Measurements from ENCODE around the gene AP5Z1. TPM values are rescaled to one million over a fixed set of nuclear protein-coding genes. Genes with fewer than 3 reads are reported as not detected.

Gene AP5Z1
- polyA plus RNA-seq, 3 donors = 30.8 to 75.2 (median 33.8) TPM

GRCh38 chr7:4798706-4799235, 23.3 kb downstream of the AP5Z1 start:
- no peaks in the 10 kb centered on the region for H3K36me3 Mint-ChIP-seq
- peaks cover 3% of the 10 kb centered on the region for H3K4me1 Mint-ChIP-seq
- H3K4me3 Mint-ChIP-seq = no peak overlapping the region
- intact Hi-C loops (cut with micrococcal nuclease) = loop anchor here (2.0 kb wide), 1 partner anchor 286 kb away; no protein-coding TSS in a partner anchor
- H3K36me3 ChIP-seq (replicated peaks in 1 of 2; ENCODE audit: control insufficient read depth in 1 of 2, insufficient read depth in 2 of 2, low read length in 2 of 2) = no peaks in the 10 kb centered on the region
- TF ChIP-seq CTCF (IDR thresholded peaks at IDR 0.05) = no peak
- WGBS (ENCODE audit: insufficient coverage) = 93% methylated on average over 14 of the region's 15 CpGs
- no peaks in the 10 kb centered on the region for H3K9me3 ChIP-seq (replicated peaks in 1 of 2; ENCODE audit: control insufficient read depth in 1 of 2, insufficient read depth in 1 of 2, low read length in 2 of 2)
- no peak overlapping the region for H3K4me2 ChIP-seq (replicated peaks; ENCODE audit: extremely low read depth, low read length, poor library complexity, severe bottlenecking)
- no peak for DNase-seq
- H3K4me3 ChIP-seq (replicated peaks in 1 of 3; ENCODE audit: low read depth in 2 of 3, low read length in 3 of 3) = no peak overlapping the region
- no peaks in the 10 kb centered on the region for H3K27me3 ChIP-seq (ENCODE audit: control insufficient read depth in 2 of 2, insufficient read depth in 2 of 2, low read length in 2 of 2)
- H3K9ac ChIP-seq (ENCODE audit: insufficient read depth, low read length, poor library complexity, severe bottlenecking) = no peak overlapping the region
- no peaks in the 10 kb centered on the region for H3K79me2 ChIP-seq (ENCODE audit: insufficient read depth, low read length)
- no peak overlapping the region for H3K27ac ChIP-seq (ENCODE audit: low read depth in 1 of 2, low read length in 2 of 2)
- no peak overlapping the region for H2AFZ ChIP-seq (ENCODE audit: insufficient read depth, low read depth, low read length, poor library complexity, severe bottlenecking)
- no peaks in the 10 kb centered on the region for H4K20me1 ChIP-seq (ENCODE audit: insufficient read depth, low read length)
- H3K27me3 Mint-ChIP-seq (ENCODE audit: low read depth in 3 of 3) = peaks cover 0 to 2% (median 0%) of the 10 kb centered on the region in 3 donors
- H3K4me1 ChIP-seq (ENCODE audit: control insufficient read depth in 1 of 2, insufficient read depth in 2 of 2, low read length in 2 of 2) = no peaks in the 10 kb centered on the region
- H3K27ac Mint-ChIP-seq = no peak overlapping the region
- peaks cover 0 to 6% (median 0%) of the 10 kb centered on the region in 7 donors for H3K9me3 Mint-ChIP-seq

GRCh38 chr7:4799508-4800268, 24.3 kb downstream of the AP5Z1 start:
- WGBS (ENCODE audit: insufficient coverage) = 90% methylated on average over 36 of the region's 39 CpGs
- Mint-ChIP-seq H3K27me3 (ENCODE audit: low read depth in 3 of 3) (peaks cover 0 to 5% (median 0%) of the 10 kb centered on the region in 3 donors), H3K4me3 (no peak overlapping the region), H3K36me3 (no peaks in the 10 kb centered on the region), H3K9me3 (peaks cover 0 to 3% (median 0%) of the 10 kb centered on the region in 7 donors), H3K27ac (no peak overlapping the region), H3K4me1 (peaks cover 2% of the 10 kb centered on the region)
- no peaks in the 10 kb centered on the region for H3K79me2 ChIP-seq (ENCODE audit: insufficient read depth, low read length)
- no peak overlapping the region for H3K4me3 ChIP-seq (replicated peaks in 1 of 3; ENCODE audit: low read depth in 2 of 3, low read length in 3 of 3)
- H3K9ac ChIP-seq (ENCODE audit: insufficient read depth, low read length, poor library complexity, severe bottlenecking) = no peak overlapping the region
- H3K36me3 ChIP-seq (replicated peaks in 1 of 2; ENCODE audit: control insufficient read depth in 1 of 2, insufficient read depth in 2 of 2, low read length in 2 of 2) = no peaks in the 10 kb centered on the region
- no peak for DNase-seq
- no peaks in the 10 kb centered on the region for H3K27me3 ChIP-seq (ENCODE audit: control insufficient read depth in 2 of 2, insufficient read depth in 2 of 2, low read length in 2 of 2)
- H3K27ac ChIP-seq (ENCODE audit: low read depth in 1 of 2, low read length in 2 of 2) = no peak overlapping the region
- TF ChIP-seq CTCF (IDR thresholded peaks at IDR 0.05) = no peak
- H3K9me3 ChIP-seq (replicated peaks in 1 of 2; ENCODE audit: control insufficient read depth in 1 of 2, insufficient read depth in 1 of 2, low read length in 2 of 2) = no peaks in the 10 kb centered on the region
- H3K4me1 ChIP-seq (ENCODE audit: control insufficient read depth in 1 of 2, insufficient read depth in 2 of 2, low read length in 2 of 2) = no peaks in the 10 kb centered on the region
- intact Hi-C loops (cut with micrococcal nuclease) = loop anchor here (2.0 kb wide), 1 partner anchor 285 kb away; no protein-coding TSS in a partner anchor
- H2AFZ ChIP-seq (ENCODE audit: insufficient read depth, low read depth, low read length, poor library complexity, severe bottlenecking) = no peak overlapping the region
- H4K20me1 ChIP-seq (ENCODE audit: insufficient read depth, low read length) = no peaks in the 10 kb centered on the region
- H3K4me2 ChIP-seq (replicated peaks; ENCODE audit: extremely low read depth, low read length, poor library complexity, severe bottlenecking) = no peak overlapping the region
